ENCODE data around the gene SAP30BP.

Gene SAP30BP

DNA sequence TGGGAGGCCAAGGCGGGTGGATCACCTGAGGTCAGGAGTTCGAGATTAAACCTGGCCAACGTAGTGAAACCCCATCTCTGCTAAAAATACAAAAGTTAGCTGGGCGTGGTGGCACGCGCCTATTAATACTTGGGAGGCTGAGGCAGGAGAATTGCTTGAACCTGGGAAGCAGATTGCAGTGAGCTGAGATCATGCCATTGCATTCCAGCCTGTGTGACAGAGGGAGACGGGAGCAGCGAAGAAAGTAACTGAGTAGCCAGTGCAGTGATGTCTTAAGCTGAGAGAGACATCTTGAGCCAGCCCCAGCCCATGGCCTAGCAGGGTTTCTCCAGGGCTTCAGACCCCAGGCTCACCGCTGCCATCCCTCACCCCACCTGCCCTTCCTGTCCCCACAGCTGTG lies 43.8 kb upstream of the SAP30BP start:
- Histone ChIP-seq H3K9me3 (ENCODE audit: insufficient read depth, low read length) (no peaks in the 10 kb centered on the region), H4K20me1 (ENCODE audit: low read depth, low read length) (no peaks in the 10 kb centered on the region), H3K79me2 (ENCODE audit: insufficient read depth, low read length) (no peaks in the 10 kb centered on the region), H3F3A (ENCODE audit: insufficient read depth) (no peaks in the 10 kb centered on the region), H2AFZ (ENCODE audit: low read depth, low read length, severe bottlenecking) (no peak overlapping the region), H3K9ac (ENCODE audit: low read length) (no peak overlapping the region), H3K27ac (ENCODE audit: low read depth, low read length) (no peak overlapping the region), H3K9me2 (replicated peaks; ENCODE audit: insufficient read depth, low read length) (no peaks in the 10 kb centered on the region), H3K4me2 (ENCODE audit: low read depth, low read length, poor library complexity, severe bottlenecking) (no peak overlapping the region), H3K27me3 (ENCODE audit: low read length) (no peaks in the 10 kb centered on the region), H3K36me3 (ENCODE audit: low read length) (no peaks in the 10 kb centered on the region), H3K4me3 (ENCODE audit: insufficient read depth, low read length, poor library complexity, severe bottlenecking) (no peak overlapping the region)
- TF ChIP-seq, protein P1, sequence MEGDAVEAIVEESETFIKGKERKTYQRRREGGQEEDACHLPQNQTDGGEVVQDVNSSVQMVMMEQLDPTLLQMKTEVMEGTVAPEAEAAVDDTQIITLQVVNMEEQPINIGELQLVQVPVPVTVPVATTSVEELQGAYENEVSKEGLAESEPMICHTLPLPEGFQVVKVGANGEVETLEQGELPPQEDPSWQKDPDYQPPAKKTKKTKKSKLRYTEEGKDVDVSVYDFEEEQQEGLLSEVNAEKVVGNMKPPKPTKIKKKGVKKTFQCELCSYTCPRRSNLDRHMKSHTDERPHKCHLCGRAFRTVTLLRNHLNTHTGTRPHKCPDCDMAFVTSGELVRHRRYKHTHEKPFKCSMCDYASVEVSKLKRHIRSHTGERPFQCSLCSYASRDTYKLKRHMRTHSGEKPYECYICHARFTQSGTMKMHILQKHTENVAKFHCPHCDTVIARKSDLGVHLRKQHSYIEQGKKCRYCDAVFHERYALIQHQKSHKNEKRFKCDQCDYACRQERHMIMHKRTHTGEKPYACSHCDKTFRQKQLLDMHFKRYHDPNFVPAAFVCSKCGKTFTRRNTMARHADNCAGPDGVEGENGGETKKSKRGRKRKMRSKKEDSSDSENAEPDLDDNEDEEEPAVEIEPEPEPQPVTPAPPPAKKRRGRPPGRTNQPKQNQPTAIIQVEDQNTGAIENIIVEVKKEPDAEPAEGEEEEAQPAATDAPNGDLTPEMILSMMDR (IDR thresholded peaks at IDR 0.05; ENCODE audit: insufficient read depth, low read length, poor library complexity, severe bottlenecking) = no peak
- no peak for TF ChIP-seq EZH2phosphoT487 (conservative IDR thresholded peaks at IDR 0.05; ENCODE audit: low read length)

DNA sequence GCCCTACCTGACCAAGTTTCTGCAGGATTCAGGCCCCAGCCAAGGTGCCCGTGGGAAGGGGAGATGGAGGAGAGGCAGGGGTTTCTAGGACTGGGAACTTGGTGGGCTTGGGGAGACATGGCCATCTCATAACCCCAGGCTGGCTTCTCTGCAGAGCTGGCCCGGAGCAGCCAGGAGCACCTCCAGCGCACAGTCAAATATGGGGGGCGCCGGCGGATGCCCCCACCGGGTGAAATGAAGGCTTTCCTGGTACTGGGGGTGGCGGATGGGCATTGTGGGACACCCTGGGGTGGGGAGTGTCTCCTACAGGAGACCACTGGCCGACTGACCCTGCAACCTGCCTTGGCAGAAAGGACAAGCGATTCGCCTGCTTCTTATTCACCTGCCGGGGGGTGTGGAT lies 43.1 kb upstream of the SAP30BP start:
- H3F3A ChIP-seq (ENCODE audit: insufficient read depth) = no peaks in the 10 kb centered on the region
- H3K9ac ChIP-seq (ENCODE audit: low read length) = no peak overlapping the region
- H4K20me1 ChIP-seq (ENCODE audit: low read depth, low read length) = no peaks in the 10 kb centered on the region
- no peak overlapping the region for H2AFZ ChIP-seq (ENCODE audit: low read depth, low read length, severe bottlenecking)
- no peaks in the 10 kb centered on the region for H3K9me3 ChIP-seq (ENCODE audit: insufficient read depth, low read length)
- H3K9me2 ChIP-seq (replicated peaks; ENCODE audit: insufficient read depth, low read length) = no peaks in the 10 kb centered on the region
- H3K79me2 ChIP-seq (ENCODE audit: insufficient read depth, low read length) = no peaks in the 10 kb centered on the region
- no peaks in the 10 kb centered on the region for H3K27me3 ChIP-seq (ENCODE audit: low read length)
- H3K4me3 ChIP-seq (ENCODE audit: insufficient read depth, low read length, poor library complexity, severe bottlenecking) = no peak overlapping the region
- no peaks in the 10 kb centered on the region for H3K36me3 ChIP-seq (ENCODE audit: low read length)
- no peak overlapping the region for H3K27ac ChIP-seq (ENCODE audit: low read depth, low read length)
- no peak for TF ChIP-seq EZH2phosphoT487 (conservative IDR thresholded peaks at IDR 0.05; ENCODE audit: low read length)
- TF ChIP-seq, protein P1 (IDR thresholded peaks at IDR 0.05; ENCODE audit: insufficient read depth, low read length, poor library complexity, severe bottlenecking) = no peak
- no peak overlapping the region for H3K4me2 ChIP-seq (ENCODE audit: low read depth, low read length, poor library complexity, severe bottlenecking)

DNA sequence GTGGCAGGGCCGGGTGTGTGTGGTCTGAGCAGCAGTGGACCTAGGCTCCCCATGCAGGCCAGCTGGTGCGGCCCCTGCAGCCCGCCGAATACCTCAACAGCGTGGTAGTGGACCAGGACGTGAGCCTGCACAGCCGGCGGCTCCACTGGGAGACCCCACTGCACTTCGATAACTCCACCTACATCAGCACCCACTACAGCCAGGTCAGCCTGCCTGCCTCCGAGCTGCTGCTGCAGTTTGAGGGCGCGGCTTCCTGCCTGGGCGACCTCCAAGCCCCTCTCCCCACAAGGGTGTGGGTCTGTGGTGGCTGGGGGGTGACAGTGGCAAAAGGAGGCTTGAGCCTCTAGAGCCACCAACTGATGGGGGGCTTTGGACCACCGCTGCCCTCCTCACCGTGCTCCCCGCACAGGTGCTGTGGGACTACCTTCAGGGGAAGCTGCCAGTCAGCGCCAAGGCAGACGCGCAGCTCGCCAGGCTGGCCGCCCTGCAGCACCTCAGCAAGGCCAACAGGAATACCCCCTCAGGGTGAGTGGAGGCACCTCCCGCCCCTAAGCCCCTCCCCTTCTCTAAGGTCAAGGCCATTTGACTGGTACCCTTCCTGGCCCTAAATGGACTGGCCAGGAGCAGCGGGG lies 42.3 kb upstream of the SAP30BP start:
- Histone ChIP-seq H3K9ac (ENCODE audit: low read length) (no peak overlapping the region), H3K27ac (ENCODE audit: low read depth, low read length) (no peak overlapping the region), H3K27me3 (ENCODE audit: low read length) (no peaks in the 10 kb centered on the region), H3K4me3 (ENCODE audit: insufficient read depth, low read length, poor library complexity, severe bottlenecking) (no peak overlapping the region), H3F3A (ENCODE audit: insufficient read depth) (no peaks in the 10 kb centered on the region), H3K36me3 (ENCODE audit: low read length) (no peaks in the 10 kb centered on the region), H3K9me3 (ENCODE audit: insufficient read depth, low read length) (no peaks in the 10 kb centered on the region), H3K4me2 (ENCODE audit: low read depth, low read length, poor library complexity, severe bottlenecking) (no peak overlapping the region), H3K79me2 (ENCODE audit: insufficient read depth, low read length) (no peaks in the 10 kb centered on the region), H2AFZ (ENCODE audit: low read depth, low read length, severe bottlenecking) (no peak overlapping the region), H3K9me2 (replicated peaks; ENCODE audit: insufficient read depth, low read length) (no peaks in the 10 kb centered on the region), H4K20me1 (ENCODE audit: low read depth, low read length) (no peaks in the 10 kb centered on the region)
- TF ChIP-seq EZH2phosphoT487 (conservative IDR thresholded peaks at IDR 0.05; ENCODE audit: low read length) = no peak
- TF ChIP-seq, protein P1 (IDR thresholded peaks at IDR 0.05; ENCODE audit: insufficient read depth, low read length, poor library complexity, severe bottlenecking) = no peak

Data from SU-DHL-6 (cell line).